GM23338 (cell line): ENCODE data around the gene CYBC1. TPM values are rescaled to one million over a fixed set of nuclear protein-coding genes. Genes with fewer than 3 reads are reported as not detected.

Source experiments
- ATAC-seq: fragments of 200-7000 bp; cut with Tn5 transposase; 3 replicates; pipeline ENCODE4 v1.9.1; 2020
- DNase-seq: peaks from one replicate; pipeline ENCODE4 v3.0.0-alpha.2; 2015; ENCODE audit warnings: low spot score
- H2AFZ ChIP-seq: fragments of 200-600 bp; sonication (generic); 2 replicates; pipeline ENCODE4 v1.8.0; 2016; ENCODE audit warnings: antibody characterized with exemption, mild to moderate bottlenecking, moderate library complexity
- H3F3A ChIP-seq: fragments of 200-600 bp; sonication (generic); replicated peaks from 2 replicates; pipeline ENCODE4 v1.8.0; 2017; ENCODE audit warnings: antibody characterized with exemption, mixed run types, low read depth
- H3K27ac ChIP-seq: fragments of 200-600 bp; sonication (generic); 2 replicates; pipeline ENCODE4 v1.6.1; 2016; ENCODE audit warnings: low read depth
- H3K27me3 ChIP-seq: fragments of 200-600 bp; sonication (generic); 2 replicates; pipeline ENCODE4 v1.8.0; 2016; ENCODE audit warnings: mild to moderate bottlenecking, mixed run types, moderate library complexity; ENCODE audit not compliant: insufficient read depth
- H3K36me3 ChIP-seq: fragments of 200-600 bp; sonication (generic); 2 replicates; pipeline ENCODE4 v1.8.0; 2016; ENCODE audit warnings: mild to moderate bottlenecking; ENCODE audit not compliant: insufficient read depth
- H3K4me1 ChIP-seq: fragments of 200-600 bp; sonication (generic); 2 replicates; pipeline ENCODE4 v1.8.0; 2016; ENCODE audit warnings: mild to moderate bottlenecking, moderate library complexity; ENCODE audit not compliant: insufficient read depth
- H3K4me2 ChIP-seq: fragments of 200-600 bp; sonication (generic); 2 replicates; pipeline ENCODE4 v1.7.1; 2017; ENCODE audit warnings: mixed run types
- H3K4me3 ChIP-seq: fragments of 200-600 bp; sonication (generic); 2 replicates; pipeline ENCODE4 v1.6.1; 2016; ENCODE audit warnings: mixed run types
- H3K79me2 ChIP-seq: fragments of 200-600 bp; sonication (generic); replicated peaks from 2 replicates; pipeline ENCODE4 v1.8.0; 2017; ENCODE audit warnings: mild to moderate bottlenecking; ENCODE audit not compliant: insufficient read depth
- H3K9me2 ChIP-seq: fragments of 200-600 bp; sonication (generic); 2 replicates; pipeline ENCODE4 v1.8.0; 2017; ENCODE audit not compliant: insufficient read depth
- H4K20me1 ChIP-seq: fragments of 200-600 bp; sonication (generic); replicated peaks from 2 replicates; pipeline ENCODE4 v1.8.0; 2017; ENCODE audit warnings: mild to moderate bottlenecking; ENCODE audit not compliant: insufficient read depth
- H3K27ac Mint-ChIP-seq: 2 replicates; pipeline ENCODE4 v1.8.0; 2020; ENCODE audit warnings: inconsistent platforms, mild to moderate bottlenecking, moderate library complexity, mixed read lengths
- H3K27me3 Mint-ChIP-seq: 3 replicates; pipeline ENCODE4 v1.8.0; 2022; ENCODE audit warnings: low read depth, mild to moderate bottlenecking, moderate library complexity, mixed read lengths, inconsistent platforms; ENCODE audit not compliant: insufficient read depth, poor library complexity
- H3K36me3 Mint-ChIP-seq: 3 replicates; pipeline ENCODE4 v1.8.0; 2021; ENCODE audit warnings: low read depth, mild to moderate bottlenecking, inconsistent platforms, moderate library complexity, mixed read lengths
- H3K4me1 Mint-ChIP-seq: 3 replicates; pipeline ENCODE4 v1.8.0; 2020; ENCODE audit warnings: mild to moderate bottlenecking, inconsistent platforms, mixed read lengths
- H3K4me3 Mint-ChIP-seq: 3 replicates; pipeline ENCODE4 v1.8.0; 2021; ENCODE audit warnings: moderate library complexity, mild to moderate bottlenecking, inconsistent platforms, mixed read lengths
- H3K9me3 Mint-ChIP-seq: 3 replicates; pipeline ENCODE4 v1.8.0; 2020; ENCODE audit warnings: moderate library complexity, mild to moderate bottlenecking, inconsistent platforms, mixed read lengths
- CREB1 ChIP-seq: fragments of 250-450 bp; sonication (Bioruptor Pico); IDR thresholded peaks from 2 replicates; pipeline ENCODE4 v1.5.0; 2020; ENCODE audit warnings: low read depth, mild to moderate bottlenecking, moderate library complexity
- EZH2phosphoT487 ChIP-seq: fragments of 200-600 bp; sonication (generic); IDR thresholded peaks from one replicate; pipeline ENCODE4 v1.8.1; 2018; ENCODE audit warnings: antibody characterized with exemption; ENCODE audit not compliant: unreplicated experiment
- JUNB ChIP-seq: IDR thresholded peaks from one replicate; pipeline ENCODE4 v1.6.1; 2016; ENCODE audit warnings: antibody characterized with exemption; ENCODE audit not compliant: unreplicated experiment
- REST ChIP-seq: IDR thresholded peaks from one replicate; pipeline ENCODE4 v1.6.1; 2018; ENCODE audit warnings: antibody characterized with exemption; ENCODE audit not compliant: unreplicated experiment
- STAT1 ChIP-seq: IDR thresholded peaks from one replicate; pipeline ENCODE4 v1.6.1; 2016; ENCODE audit warnings: antibody characterized with exemption; ENCODE audit not compliant: unreplicated experiment
- ZNF114 ChIP-seq: fragments of 250-450 bp; sonication (Bioruptor Pico); IDR thresholded peaks from 2 replicates; pipeline ENCODE4 v1.5.0; 2020; ENCODE audit warnings: mild to moderate bottlenecking, moderate library complexity
- ZNF331 ChIP-seq: fragments of 250-450 bp; sonication (Bioruptor Pico); IDR thresholded peaks from 2 replicates; pipeline ENCODE4 v1.5.0; 2020; ENCODE audit warnings: low read depth, mild to moderate bottlenecking, moderate library complexity
- ZNF462 ChIP-seq: fragments of 250-450 bp; sonication (Bioruptor Pico); IDR thresholded peaks from 2 replicates; pipeline ENCODE4 v1.5.0; 2020; ENCODE audit warnings: mild to moderate bottlenecking, moderate library complexity
- polyA plus RNA-seq: library from polyadenylated mRNA; unstranded; fragments of >200 nt; fragmentation: Nextera tagmentation; extraction: Ambion mirVana; gene quantifications from 2 replicates; pipeline ENCODE4 v1.2.1, GENCODE V29; 2016
- total RNA-seq: library from RNA; depleted of rRNA; stranded (reverse); fragments of >200 nt; shearing (Covaris generic); gene quantifications from 2 replicates; pipeline ENCODE4 v1.2.3, GENCODE V29; 2014

Gene CYBC1
- total and polyA plus RNA-seq, 2 experiments from 2014 or later = 24.7 to 72.4 TPM

- TF ChIP-seq REST = no peak
- TF ChIP-seq ZNF114 = no peak
- TF ChIP-seq ZNF462 (CRISPR knock-in tag) = no peak
Measured at GRCh38 chr17:82474223-82475010, 23.9 kb upstream of the CYBC1 start (continued).

GRCh38 chr17:82470065-82470464 is 19.5 kb upstream of the CYBC1 start:
- Histone ChIP-seq H3K27ac (no peak overlapping the region), H2AFZ (no peak overlapping the region), H3K9me2 (no peaks in the 10 kb centered on the region), H3K27me3 (no peaks in the 10 kb centered on the region), H3K4me1 (no peaks in the 10 kb centered on the region), H3K4me2 (no peak overlapping the region), H3K79me2 (no peaks in the 10 kb centered on the region), H3F3A (no peaks in the 10 kb centered on the region), H3K4me3 (no peak overlapping the region), H3K36me3 (peaks cover 15% of the 10 kb centered on the region), H4K20me1 (no peaks in the 10 kb centered on the region; the same call in 1 of the 2 replicates)
- Mint-ChIP-seq H3K4me1 (no peaks in the 10 kb centered on the region), H3K36me3 (peaks cover 53% of the 10 kb centered on the region), H3K27ac (no peak overlapping the region), H3K9me3 (no peaks in the 10 kb centered on the region), H3K27me3 (peaks cover 2% of the 10 kb centered on the region), H3K4me3 (no peak overlapping the region; the same call in 2 of the 3 replicates)
- TF ChIP-seq JUNB (no peak), CREB1 (CRISPR knock-in tag) (no peak), ZNF114 (no peak), EZH2phosphoT487 (no peak), STAT1 (no peak), ZNF331 (CRISPR knock-in tag) (no peak)
- ATAC-seq (no peak), DNase-seq (no peak)
